Tibial nerve (tissue), 3 donors: ENCODE results near the gene ANXA2.

ENCODE experiments used
- POLR2A ChIP-seq, 2 donors: fragments of 450-650 bp; IDR thresholded peaks; one replicate each; pipeline ENCODE4 v1.6.1; 2017; ENCODE audit warnings: antibody characterized with exemption in 2 of 2, mild to moderate bottlenecking in 2 of 2, moderate library complexity in 2 of 2
- TF ChIP-seq, protein P1 (sequence below), 5 experiments: fragments of 200-600 bp in 3 of 5; fragments of 450-650 bp in 2 of 5; sonication (generic) in 3 of 5; IDR thresholded peaks; one replicate each; pipeline ENCODE4 v1.5.1; 2016 to 2019; ENCODE audit warnings: antibody characterized with exemption in 5 of 5, mild to moderate bottlenecking in 3 of 5, moderate library complexity in 2 of 5

DNA sequence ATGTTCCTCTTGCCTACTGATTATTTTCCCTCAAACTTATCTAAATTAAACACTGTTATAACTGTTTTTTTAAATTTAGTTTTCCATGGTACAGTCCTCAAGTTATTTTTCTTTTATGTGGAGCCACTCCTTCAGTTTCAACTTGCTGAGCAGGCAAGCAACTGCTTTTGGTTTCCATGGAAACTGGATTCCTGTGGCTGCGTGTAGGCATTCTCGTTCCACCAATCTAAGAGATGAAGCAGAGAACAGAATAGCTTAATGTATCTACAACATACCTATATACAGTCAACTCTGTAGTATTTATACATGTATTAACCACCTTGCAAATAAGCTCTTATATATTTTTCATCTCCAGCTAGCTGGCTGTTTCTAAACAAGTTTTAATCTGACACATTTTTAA lies 25.8 kb upstream of the ANXA2 start:
- TF ChIP-seq, protein P1, sequence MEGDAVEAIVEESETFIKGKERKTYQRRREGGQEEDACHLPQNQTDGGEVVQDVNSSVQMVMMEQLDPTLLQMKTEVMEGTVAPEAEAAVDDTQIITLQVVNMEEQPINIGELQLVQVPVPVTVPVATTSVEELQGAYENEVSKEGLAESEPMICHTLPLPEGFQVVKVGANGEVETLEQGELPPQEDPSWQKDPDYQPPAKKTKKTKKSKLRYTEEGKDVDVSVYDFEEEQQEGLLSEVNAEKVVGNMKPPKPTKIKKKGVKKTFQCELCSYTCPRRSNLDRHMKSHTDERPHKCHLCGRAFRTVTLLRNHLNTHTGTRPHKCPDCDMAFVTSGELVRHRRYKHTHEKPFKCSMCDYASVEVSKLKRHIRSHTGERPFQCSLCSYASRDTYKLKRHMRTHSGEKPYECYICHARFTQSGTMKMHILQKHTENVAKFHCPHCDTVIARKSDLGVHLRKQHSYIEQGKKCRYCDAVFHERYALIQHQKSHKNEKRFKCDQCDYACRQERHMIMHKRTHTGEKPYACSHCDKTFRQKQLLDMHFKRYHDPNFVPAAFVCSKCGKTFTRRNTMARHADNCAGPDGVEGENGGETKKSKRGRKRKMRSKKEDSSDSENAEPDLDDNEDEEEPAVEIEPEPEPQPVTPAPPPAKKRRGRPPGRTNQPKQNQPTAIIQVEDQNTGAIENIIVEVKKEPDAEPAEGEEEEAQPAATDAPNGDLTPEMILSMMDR (IDR thresholded peaks at IDR 0.05) = no peak
- no peak for TF ChIP-seq POLR2A (IDR thresholded peaks at IDR 0.05)
